Measurements from ENCODE around the gene GPC5.

DNA sequence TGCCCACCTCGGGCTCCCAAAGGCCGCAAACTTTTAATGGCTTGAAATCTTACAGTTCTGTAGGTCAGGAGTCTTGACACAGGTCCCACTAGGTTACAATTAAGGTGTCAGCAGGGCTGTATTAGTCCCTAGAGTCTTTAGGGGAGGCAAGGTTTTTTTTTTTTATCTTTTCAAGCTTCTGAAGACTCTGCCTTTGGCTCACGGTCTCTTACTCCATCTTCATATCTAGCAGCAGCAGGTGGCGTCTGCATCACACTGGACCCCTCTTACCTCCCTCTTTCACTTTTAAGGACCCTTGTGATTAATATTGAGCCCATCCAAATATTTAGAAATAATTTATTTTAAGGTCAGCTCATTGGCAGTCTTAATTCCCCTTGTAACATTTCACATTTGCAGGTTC is 39.3 kb upstream of the GPC5 start:
- TF ChIP-seq, protein P1, sequence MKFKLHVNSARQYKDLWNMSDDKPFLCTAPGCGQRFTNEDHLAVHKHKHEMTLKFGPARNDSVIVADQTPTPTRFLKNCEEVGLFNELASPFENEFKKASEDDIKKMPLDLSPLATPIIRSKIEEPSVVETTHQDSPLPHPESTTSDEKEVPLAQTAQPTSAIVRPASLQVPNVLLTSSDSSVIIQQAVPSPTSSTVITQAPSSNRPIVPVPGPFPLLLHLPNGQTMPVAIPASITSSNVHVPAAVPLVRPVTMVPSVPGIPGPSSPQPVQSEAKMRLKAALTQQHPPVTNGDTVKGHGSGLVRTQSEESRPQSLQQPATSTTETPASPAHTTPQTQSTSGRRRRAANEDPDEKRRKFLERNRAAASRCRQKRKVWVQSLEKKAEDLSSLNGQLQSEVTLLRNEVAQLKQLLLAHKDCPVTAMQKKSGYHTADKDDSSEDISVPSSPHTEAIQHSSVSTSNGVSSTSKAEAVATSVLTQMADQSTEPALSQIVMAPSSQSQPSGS (tag by site-specific recombination; IDR thresholded peaks at IDR 0.05; ENCODE audit: low read depth) = no peak
- TF ChIP-seq ZNF561 (tag by site-specific recombination; IDR thresholded peaks at IDR 0.05; ENCODE audit: borderline replicate concordance) (no peak), BCL11A (tag by site-specific recombination; IDR thresholded peaks at IDR 0.05; ENCODE audit: low read depth) (no peak), ZNF366 (tag by site-specific recombination; conservative IDR thresholded peaks at IDR 0.05) (no peak), ZNF394 (tag by site-specific recombination; IDR thresholded peaks at IDR 0.05; ENCODE audit: borderline replicate concordance) (no peak), ZNF138 (tag by site-specific recombination; IDR thresholded peaks at IDR 0.05; ENCODE audit: borderline replicate concordance) (no peak), ZNF157 (tag by site-specific recombination; IDR thresholded peaks at IDR 0.05) (no peak), ZNF10 (tag by site-specific recombination; IDR thresholded peaks at IDR 0.05) (no peak), KLF1 (tag by site-specific recombination; IDR thresholded peaks at IDR 0.05) (no peak), ZNF354C (tag by site-specific recombination; IDR thresholded peaks at IDR 0.05; ENCODE audit: borderline replicate concordance, low read depth) (no peak)
- TF ChIP-seq, protein P2, sequence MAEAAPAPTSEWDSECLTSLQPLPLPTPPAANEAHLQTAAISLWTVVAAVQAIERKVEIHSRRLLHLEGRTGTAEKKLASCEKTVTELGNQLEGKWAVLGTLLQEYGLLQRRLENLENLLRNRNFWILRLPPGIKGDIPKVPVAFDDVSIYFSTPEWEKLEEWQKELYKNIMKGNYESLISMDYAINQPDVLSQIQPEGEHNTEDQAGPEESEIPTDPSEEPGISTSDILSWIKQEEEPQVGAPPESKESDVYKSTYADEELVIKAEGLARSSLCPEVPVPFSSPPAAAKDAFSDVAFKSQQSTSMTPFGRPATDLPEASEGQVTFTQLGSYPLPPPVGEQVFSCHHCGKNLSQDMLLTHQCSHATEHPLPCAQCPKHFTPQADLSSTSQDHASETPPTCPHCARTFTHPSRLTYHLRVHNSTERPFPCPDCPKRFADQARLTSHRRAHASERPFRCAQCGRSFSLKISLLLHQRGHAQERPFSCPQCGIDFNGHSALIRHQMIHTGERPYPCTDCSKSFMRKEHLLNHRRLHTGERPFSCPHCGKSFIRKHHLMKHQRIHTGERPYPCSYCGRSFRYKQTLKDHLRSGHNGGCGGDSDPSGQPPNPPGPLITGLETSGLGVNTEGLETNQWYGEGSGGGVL (tag by site-specific recombination; IDR thresholded peaks at IDR 0.05) = no peak
- TF ChIP-seq, protein P3, sequence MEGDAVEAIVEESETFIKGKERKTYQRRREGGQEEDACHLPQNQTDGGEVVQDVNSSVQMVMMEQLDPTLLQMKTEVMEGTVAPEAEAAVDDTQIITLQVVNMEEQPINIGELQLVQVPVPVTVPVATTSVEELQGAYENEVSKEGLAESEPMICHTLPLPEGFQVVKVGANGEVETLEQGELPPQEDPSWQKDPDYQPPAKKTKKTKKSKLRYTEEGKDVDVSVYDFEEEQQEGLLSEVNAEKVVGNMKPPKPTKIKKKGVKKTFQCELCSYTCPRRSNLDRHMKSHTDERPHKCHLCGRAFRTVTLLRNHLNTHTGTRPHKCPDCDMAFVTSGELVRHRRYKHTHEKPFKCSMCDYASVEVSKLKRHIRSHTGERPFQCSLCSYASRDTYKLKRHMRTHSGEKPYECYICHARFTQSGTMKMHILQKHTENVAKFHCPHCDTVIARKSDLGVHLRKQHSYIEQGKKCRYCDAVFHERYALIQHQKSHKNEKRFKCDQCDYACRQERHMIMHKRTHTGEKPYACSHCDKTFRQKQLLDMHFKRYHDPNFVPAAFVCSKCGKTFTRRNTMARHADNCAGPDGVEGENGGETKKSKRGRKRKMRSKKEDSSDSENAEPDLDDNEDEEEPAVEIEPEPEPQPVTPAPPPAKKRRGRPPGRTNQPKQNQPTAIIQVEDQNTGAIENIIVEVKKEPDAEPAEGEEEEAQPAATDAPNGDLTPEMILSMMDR (tag by site-specific recombination; IDR thresholded peaks at IDR 0.05) = no peak
- TF ChIP-seq, protein P4, sequence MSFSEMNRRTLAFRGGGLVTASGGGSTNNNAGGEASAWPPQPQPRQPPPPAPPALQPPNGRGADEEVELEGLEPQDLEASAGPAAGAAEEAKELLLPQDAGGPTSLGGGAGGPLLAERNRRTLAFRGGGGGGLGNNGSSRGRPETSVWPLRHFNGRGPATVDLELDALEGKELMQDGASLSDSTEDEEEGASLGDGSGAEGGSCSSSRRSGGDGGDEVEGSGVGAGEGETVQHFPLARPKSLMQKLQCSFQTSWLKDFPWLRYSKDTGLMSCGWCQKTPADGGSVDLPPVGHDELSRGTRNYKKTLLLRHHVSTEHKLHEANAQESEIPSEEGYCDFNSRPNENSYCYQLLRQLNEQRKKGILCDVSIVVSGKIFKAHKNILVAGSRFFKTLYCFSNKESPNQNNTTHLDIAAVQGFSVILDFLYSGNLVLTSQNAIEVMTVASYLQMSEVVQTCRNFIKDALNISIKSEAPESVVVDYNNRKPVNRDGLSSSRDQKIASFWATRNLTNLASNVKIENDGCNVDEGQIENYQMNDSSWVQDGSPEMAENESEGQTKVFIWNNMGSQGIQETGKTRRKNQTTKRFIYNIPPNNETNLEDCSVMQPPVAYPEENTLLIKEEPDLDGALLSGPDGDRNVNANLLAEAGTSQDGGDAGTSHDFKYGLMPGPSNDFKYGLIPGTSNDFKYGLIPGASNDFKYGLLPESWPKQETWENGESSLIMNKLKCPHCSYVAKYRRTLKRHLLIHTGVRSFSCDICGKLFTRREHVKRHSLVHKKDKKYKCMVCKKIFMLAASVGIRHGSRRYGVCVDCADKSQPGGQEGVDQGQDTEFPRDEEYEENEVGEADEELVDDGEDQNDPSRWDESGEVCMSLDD (tag by site-specific recombination; IDR thresholded peaks at IDR 0.05) = no peak

All from HEK293 (cell line).